Ishikawa (cell line): ENCODE data around the gene ADCY7.

ENCODE experiments used
- CEBPB ChIP-seq: IDR thresholded peaks from 2 replicates; pipeline ENCODE4 v1.6.1; 2012
- CREB1 ChIP-seq: IDR thresholded peaks from 2 replicates; pipeline ENCODE4 v1.6.1; 2012; ENCODE audit warnings: low read depth
- EGR1 ChIP-seq: IDR thresholded peaks from 2 replicates; pipeline ENCODE4 v1.6.1; 2012
- EP300 ChIP-seq: IDR thresholded peaks from 2 replicates; pipeline ENCODE4 v1.6.1; 2012; ENCODE audit warnings: borderline replicate concordance
- FOXM1 ChIP-seq: IDR thresholded peaks from 2 replicates; pipeline ENCODE4 v1.6.1; 2012; ENCODE audit warnings: low read depth, borderline replicate concordance
- MAX ChIP-seq: IDR thresholded peaks from 2 replicates; pipeline ENCODE4 v1.6.1; 2012
- NFIC ChIP-seq: IDR thresholded peaks from 2 replicates; pipeline ENCODE4 v1.6.1; 2012
- RAD21 ChIP-seq: IDR thresholded peaks from 2 replicates; pipeline ENCODE4 v1.6.1; 2012; ENCODE audit warnings: low read depth
- REST ChIP-seq: IDR thresholded peaks from 2 replicates; pipeline ENCODE4 v1.6.1; 2012; ENCODE audit warnings: low read depth, mild to moderate bottlenecking
- TAF1 ChIP-seq: IDR thresholded peaks from 2 replicates; pipeline ENCODE4 v1.6.1; 2012; ENCODE audit warnings: low read depth, mild to moderate bottlenecking
- TCF12 ChIP-seq: IDR thresholded peaks from 2 replicates; pipeline ENCODE4 v1.6.1; 2012; ENCODE audit warnings: low read depth
- TEAD4 ChIP-seq: IDR thresholded peaks from 2 replicates; pipeline ENCODE4 v1.6.1; 2012
- USF1 ChIP-seq: IDR thresholded peaks from 2 replicates; pipeline ENCODE4 v1.6.1; 2012
- YY1 ChIP-seq: IDR thresholded peaks from 2 replicates; pipeline ENCODE4 v1.6.1; 2012; ENCODE audit warnings: low read depth
- ZBTB7A ChIP-seq: IDR thresholded peaks from 2 replicates; pipeline ENCODE4 v1.6.1; 2012; ENCODE audit warnings: low read depth

ADCY7 gene

GRCh38 chr16:50263060-50263909 lies 3.1 kb upstream of the ADCY7 start:
- TF ChIP-seq MAX (no peak), REST (no peak), TAF1 (no peak), FOXM1 (no peak), CREB1 (no peak), EP300 (no peak), NFIC (no peak), TEAD4 (no peak), CEBPB (no peak), YY1 (no peak), USF1 (no peak), ZBTB7A (no peak), EGR1 (no peak), TCF12 (no peak)

GRCh38 chr16:50263940-50264929 lies 2.1 kb upstream of the ADCY7 start:
- no peak for TF ChIP-seq EP300
- TF ChIP-seq MAX, result no peak
- no peak for TF ChIP-seq TAF1
- no peak for TF ChIP-seq TEAD4
- no peak for TF ChIP-seq RAD21
- TF ChIP-seq CREB1, result no peak
- no peak for TF ChIP-seq EGR1
- no peak for TF ChIP-seq NFIC
- no peak for TF ChIP-seq ZBTB7A
- TF ChIP-seq TCF12, result no peak
- no peak for TF ChIP-seq REST
- TF ChIP-seq CEBPB, result no peak
- no peak for TF ChIP-seq USF1

- no peak for TF ChIP-seq TCF12
- TF ChIP-seq ZBTB7A, result no peak
- 0 out of 2 replicates have a peak, but pooled peaks have one; percentile 10 for TF ChIP-seq NFIC
- TF ChIP-seq MAX, result no peak
- TF ChIP-seq USF1, result no peak
- no peak for TF ChIP-seq TAF1
- TF ChIP-seq TEAD4, result no peak
- no peak for TF ChIP-seq CEBPB
- TF ChIP-seq FOXM1, result no peak
- no peak for TF ChIP-seq REST
- no peak for TF ChIP-seq EP300
- no peak for TF ChIP-seq YY1
- no peak for TF ChIP-seq EGR1
- TF ChIP-seq RAD21, result peak; percentile 30; the same call in 1 of the 2 replicates
- no peak for TF ChIP-seq CREB1
Measured at GRCh38 chr16:50265260-50265659, 1.1 kb upstream of the ADCY7 start.
